ENCODE data around the gene PTPRK. TPM values are rescaled to one million over a fixed set of nuclear protein-coding genes. Genes with fewer than 3 reads are reported as not detected.

The PTPRK gene
- total RNA-seq, 1 experiment from 2014 or later, result 94.4 TPM

- H3K4me3 Mint-ChIP-seq (ENCODE audit: unreplicated experiment), result no peak overlapping the region
- no peaks in the 10 kb centered on the region for H3K9me3 ChIP-seq
- no peak for TF ChIP-seq CTCF (IDR thresholded peaks at IDR 0.05; ENCODE audit: insufficient read depth in 1 of 2, low read depth in 1 of 2, low read length in 1 of 2, severe bottlenecking in 1 of 2, unreplicated experiment in 1 of 2)
- peaks cover 31% of the 10 kb centered on the region for H3K4me1 ChIP-seq
- no peak for DNase-seq
- no peaks in the 10 kb centered on the region for H3K36me3 ChIP-seq (ENCODE audit: control insufficient read depth, insufficient read depth, low read length)
- peak overlapping the region; percentile 60 for H3K27ac Mint-ChIP-seq (ENCODE audit: unreplicated experiment)
- H3K4me3 ChIP-seq (ENCODE audit: low read depth, low read length), result no peak overlapping the region
- peaks cover 36% of the 10 kb centered on the region for H3K4me1 Mint-ChIP-seq (ENCODE audit: low read depth, unreplicated experiment)
- CTCF ChIA-PET, result no interaction called here
- H3K27me3 ChIP-seq (replicated peaks; ENCODE audit: control insufficient read depth, insufficient read depth, low read length), result no peaks in the 10 kb centered on the region
- no peaks in the 10 kb centered on the region for H3K27me3 Mint-ChIP-seq (ENCODE audit: insufficient read depth, unreplicated experiment)
- POLR2A ChIA-PET, result no interaction called here
- peaks cover 20% of the 10 kb centered on the region for H3K36me3 Mint-ChIP-seq (ENCODE audit: insufficient read depth, unreplicated experiment)
- H3K9me3 Mint-ChIP-seq (ENCODE audit: unreplicated experiment), result peaks cover 8% of the 10 kb centered on the region
- no TSS peak for BruUV-seq (replicated peaks)
- intact Hi-C loops (cut with micrococcal nuclease; ENCODE audit: unreplicated experiment), result no loop called here
Measured at GRCh38 chr6:128209771-128210170, 310.6 kb downstream of the PTPRK start.

- Histone ChIP-seq H3K4me1 (peaks cover 36% of the 10 kb centered on the region), H3K36me3 (ENCODE audit: control insufficient read depth, insufficient read depth, low read length) (no peaks in the 10 kb centered on the region), H3K27me3 (replicated peaks; ENCODE audit: control insufficient read depth, insufficient read depth, low read length) (no peaks in the 10 kb centered on the region), H3K9me3 (no peaks in the 10 kb centered on the region; the same call in 1 of the 2 replicates), H3K4me3 (ENCODE audit: low read depth, low read length) (no peak overlapping the region)
- no TSS peak for BruUV-seq (replicated peaks)
- peaks cover 12% of the 10 kb centered on the region for H3K9me3 Mint-ChIP-seq (ENCODE audit: unreplicated experiment)
- H3K27me3 Mint-ChIP-seq (ENCODE audit: insufficient read depth, unreplicated experiment), result no peaks in the 10 kb centered on the region
- ChIA-PET POLR2A (no interaction called here), CTCF (no interaction called here)
- peaks cover 43% of the 10 kb centered on the region for H3K4me1 Mint-ChIP-seq (ENCODE audit: low read depth, unreplicated experiment)
- H3K27ac Mint-ChIP-seq (ENCODE audit: unreplicated experiment), result peak overlapping the region; percentile 60
- no peak for DNase-seq
- H3K36me3 Mint-ChIP-seq (ENCODE audit: insufficient read depth, unreplicated experiment), result peaks cover 21% of the 10 kb centered on the region
- H3K4me3 Mint-ChIP-seq (ENCODE audit: unreplicated experiment), result peak overlapping the region; percentile 12
- TF ChIP-seq CTCF (IDR thresholded peaks at IDR 0.05; ENCODE audit: insufficient read depth in 1 of 2, low read depth in 1 of 2, low read length in 1 of 2, severe bottlenecking in 1 of 2, unreplicated experiment in 1 of 2), result no peak
- intact Hi-C loops (cut with micrococcal nuclease; ENCODE audit: unreplicated experiment), result loop anchor here (1.0 kb wide), 1 partner anchor 13 kb away; no protein-coding TSS in a partner anchor
Measured at GRCh38 chr6:128208851-128209580, 311.4 kb downstream of the PTPRK start.

GRCh38 chr6:128208078-128208477 lies 312.3 kb downstream of the PTPRK start:
- peaks cover 43% of the 10 kb centered on the region for H3K4me1 Mint-ChIP-seq (ENCODE audit: low read depth, unreplicated experiment)
- H3K27ac Mint-ChIP-seq (ENCODE audit: unreplicated experiment), result peak overlapping the region; percentile 60
- intact Hi-C loops (cut with micrococcal nuclease; ENCODE audit: unreplicated experiment), result loop anchor here (1.0 kb wide), 1 partner anchor 14 kb away; no protein-coding TSS in a partner anchor
- Histone ChIP-seq H3K4me3 (ENCODE audit: low read depth, low read length) (no peak overlapping the region), H3K27me3 (replicated peaks; ENCODE audit: control insufficient read depth, insufficient read depth, low read length) (no peaks in the 10 kb centered on the region), H3K4me1 (peaks cover 36% of the 10 kb centered on the region), H3K9me3 (no peaks in the 10 kb centered on the region; the same call in 1 of the 2 replicates), H3K36me3 (ENCODE audit: control insufficient read depth, insufficient read depth, low read length) (no peaks in the 10 kb centered on the region)
- H3K27me3 Mint-ChIP-seq (ENCODE audit: insufficient read depth, unreplicated experiment), result no peaks in the 10 kb centered on the region
- peaks cover 12% of the 10 kb centered on the region for H3K9me3 Mint-ChIP-seq (ENCODE audit: unreplicated experiment)
- DNase-seq, result no peak
- no TSS peak for BruUV-seq (replicated peaks)
- H3K4me3 Mint-ChIP-seq (ENCODE audit: unreplicated experiment), result peak overlapping the region; percentile 32
- H3K36me3 Mint-ChIP-seq (ENCODE audit: insufficient read depth, unreplicated experiment), result peaks cover 21% of the 10 kb centered on the region
- POLR2A ChIA-PET, result no interaction called here
- CTCF ChIA-PET, result no interaction called here
- no peak for TF ChIP-seq CTCF (IDR thresholded peaks at IDR 0.05; ENCODE audit: insufficient read depth in 1 of 2, low read depth in 1 of 2, low read length in 1 of 2, severe bottlenecking in 1 of 2, unreplicated experiment in 1 of 2)

Measured in Caco-2 (cell line).